ENCODE measurements around the gene C12orf56. TPM values are rescaled to one million over a fixed set of nuclear protein-coding genes. Genes with fewer than 3 reads are reported as not detected.

C12orf56 gene
- total and polyA plus RNA-seq, 8 donors = 0.08 to 0.31 (median 0.20) TPM; not detected in 3

DNA sequence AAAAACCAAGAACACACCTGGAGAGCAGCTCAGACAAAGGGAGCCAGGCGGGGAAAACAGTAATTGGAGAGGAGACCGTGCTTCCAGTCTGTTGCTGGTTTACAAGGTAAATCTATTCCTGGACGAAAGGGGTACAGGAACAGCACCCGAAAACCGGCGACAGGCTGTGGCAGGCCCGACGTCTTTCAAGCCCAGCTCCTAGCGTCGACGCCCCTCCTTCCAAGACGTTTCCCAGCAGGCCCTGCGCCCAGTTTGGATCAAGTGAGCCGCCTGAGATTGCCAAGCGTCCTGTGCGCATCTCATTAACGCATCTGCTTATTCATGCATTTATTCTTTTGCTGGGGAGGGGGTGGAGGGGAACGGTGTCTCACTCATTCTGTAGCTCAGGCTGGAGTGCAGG, 1.4 kb downstream of the C12orf56 start:
- ATAC-seq (no peak), DNase-seq (no peak)
- Histone ChIP-seq H3K4me3 (no peak overlapping the region), H3K36me3 (no peaks in the 10 kb centered on the region), H3K4me1 (peaks cover 8 to 9% of the 10 kb centered on the region in 2 donors), H3K27me3 (peaks cover 14 to 34% of the 10 kb centered on the region in 2 donors), H3K27ac (no peak overlapping the region), H3K9me3 (no peaks in the 10 kb centered on the region)
- no peak for TF ChIP-seq CTCF (IDR thresholded peaks at IDR 0.05)
- intact Hi-C loops (cut with DNase I) = no loop called here

DNA sequence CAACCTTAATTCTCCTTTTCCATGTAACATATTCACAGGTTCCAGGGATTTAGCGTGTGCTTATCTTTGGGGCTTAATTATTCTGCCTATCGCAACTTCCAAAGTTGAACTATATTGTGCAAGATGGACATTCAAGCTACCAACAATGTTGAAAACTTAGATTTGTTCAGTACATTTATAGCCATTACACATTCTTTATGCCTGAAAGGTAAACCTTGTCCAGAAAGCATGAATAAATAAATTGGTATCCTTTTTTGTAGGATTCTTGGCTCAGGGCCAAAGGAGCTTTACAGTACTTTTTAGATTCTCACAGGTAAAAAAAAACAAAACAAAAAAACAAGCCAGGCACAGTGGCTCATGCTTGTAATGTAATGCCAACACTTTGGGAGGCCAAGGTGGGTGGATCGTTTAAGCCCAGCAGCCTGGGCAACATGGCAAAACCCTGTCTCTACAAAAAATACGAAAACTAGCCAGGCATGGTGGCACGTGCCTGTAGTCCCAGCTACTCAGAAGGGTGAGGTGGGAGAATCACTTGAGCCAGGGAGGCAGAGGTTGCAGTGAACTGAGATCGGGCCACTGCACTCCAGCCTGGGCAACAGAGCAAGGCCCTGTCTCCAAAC, 3.3 kb downstream of the C12orf56 start:
- ATAC-seq (no peak), DNase-seq (peak in 1 of 4 donors; percentile 8)
- no peak for TF ChIP-seq CTCF (IDR thresholded peaks at IDR 0.05)

GRCh38 chr12:64385468-64385867, 5.1 kb downstream of the C12orf56 start:
- Histone ChIP-seq H3K4me1 (peaks cover 5 to 6% of the 10 kb centered on the region in 2 donors), H3K36me3 (no peaks in the 10 kb centered on the region), H3K9me3 (peaks cover 0 to 8% of the 10 kb centered on the region in 2 donors), H3K4me3 (no peak overlapping the region), H3K27me3 (peaks cover 9 to 16% of the 10 kb centered on the region in 2 donors), H3K27ac (no peak overlapping the region)
- ATAC-seq = no peak
- no peak for DNase-seq
- no peak for TF ChIP-seq CTCF (IDR thresholded peaks at IDR 0.05)
- intact Hi-C loops (cut with DNase I) = no loop called here

More for the DNA sequence above, 3.3 kb downstream of the C12orf56 start:
- no peaks in the 10 kb centered on the region for H3K9me3 ChIP-seq
- no peaks in the 10 kb centered on the region for H3K36me3 ChIP-seq
- peaks cover 14 to 34% of the 10 kb centered on the region in 2 donors for H3K27me3 ChIP-seq
- H3K4me3 ChIP-seq = no peak overlapping the region
- intact Hi-C loops (cut with DNase I) = no loop called here
- no peak overlapping the region for H3K27ac ChIP-seq
- peaks cover 8 to 9% of the 10 kb centered on the region in 2 donors for H3K4me1 ChIP-seq

DNA sequence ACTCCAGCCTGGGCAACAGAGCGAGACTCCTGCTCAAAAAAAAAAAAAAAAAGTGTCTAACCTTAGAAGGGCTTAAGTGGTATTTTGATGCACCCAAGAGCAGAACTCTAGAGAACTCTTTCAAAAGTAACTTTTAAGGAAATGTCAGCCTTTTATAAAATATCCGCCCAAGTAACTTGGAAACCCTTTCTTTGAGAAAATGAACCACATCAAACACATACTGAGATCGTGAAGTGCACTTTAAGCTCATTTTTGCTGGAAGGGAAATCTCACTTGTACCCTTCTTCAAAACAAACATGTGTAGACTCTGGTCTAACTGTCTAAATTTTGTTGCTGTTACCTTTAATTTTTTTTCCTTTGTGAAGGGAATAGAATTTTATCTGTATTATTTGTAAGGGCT, 5.5 kb downstream of the C12orf56 start:
- no peak overlapping the region for H3K4me3 ChIP-seq
- H3K4me1 ChIP-seq = peaks cover under 1 to 1% of the 10 kb centered on the region in 2 donors
- no peaks in the 10 kb centered on the region for H3K36me3 ChIP-seq
- ATAC-seq (no peak), DNase-seq (no peak)
- H3K27ac ChIP-seq = no peak overlapping the region
- peaks cover 0 to 12% of the 10 kb centered on the region in 2 donors for H3K9me3 ChIP-seq
- intact Hi-C loops (cut with DNase I) = no loop called here
- H3K27me3 ChIP-seq = peaks cover 4 to 12% of the 10 kb centered on the region in 2 donors
- no peak for TF ChIP-seq CTCF (IDR thresholded peaks at IDR 0.05)

- Histone ChIP-seq H3K27me3 (no peaks in the 10 kb centered on the region), H3K4me1 (no peaks in the 10 kb centered on the region), H3K4me3 (no peak overlapping the region), H3K27ac (no peak overlapping the region), H3K36me3 (no peaks in the 10 kb centered on the region), H3K9me3 (peaks cover 0 to 19% of the 10 kb centered on the region in 2 donors)
- ATAC-seq = no peak
- no peak for TF ChIP-seq CTCF (IDR thresholded peaks at IDR 0.05)
- DNase-seq = no peak
- intact Hi-C loops (cut with DNase I) = no loop called here
Observed at GRCh38 chr12:64383675-64384074, 6.9 kb downstream of the C12orf56 start.

All from left lung (tissue), 10 donors.